ENCODE measurements around the gene SLC30A9. TPM values are rescaled to one million over a fixed set of nuclear protein-coding genes. Genes with fewer than 3 reads are reported as not detected.

Gene SLC30A9
- total and polyA plus RNA-seq, 10 of the 15 experiments (the other 5 are each of a cell fraction or from before 2014, with no cell fraction given): 12.1 to 75.9 (median 46.6) TPM

DNA sequence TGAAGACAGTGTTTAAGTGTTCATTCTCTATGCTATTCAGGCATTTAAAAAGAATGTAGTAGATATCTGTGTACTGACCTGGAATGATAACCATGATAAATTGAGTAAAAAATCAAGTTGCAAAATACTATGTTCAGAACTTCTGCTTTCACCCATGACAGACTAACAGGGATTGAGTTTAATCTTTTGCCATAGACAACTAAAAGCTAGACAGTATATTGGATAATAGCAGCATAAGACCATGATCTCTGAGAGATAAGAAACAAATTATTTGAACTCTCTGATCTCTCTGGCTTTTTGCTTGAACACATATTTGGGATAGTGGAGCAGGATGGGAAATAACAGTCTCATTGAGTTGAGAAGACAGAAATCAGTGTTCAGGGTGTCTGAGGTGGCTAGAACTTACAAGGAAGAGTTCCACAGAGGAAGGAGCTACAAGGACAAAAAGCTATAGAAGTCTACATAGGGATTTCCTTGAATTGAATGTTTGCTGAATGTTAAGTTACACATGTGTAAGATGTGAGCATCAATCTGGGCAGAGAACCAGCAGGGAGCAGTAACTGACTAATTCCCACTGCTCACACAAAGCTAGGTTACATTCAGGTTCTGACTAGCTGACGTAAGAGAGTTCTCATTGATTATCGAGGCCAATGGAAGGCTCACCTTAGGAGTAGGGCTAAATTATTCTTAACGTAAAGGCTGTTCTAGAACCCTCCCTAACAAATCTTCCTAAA lies 60.4 kb downstream of the SLC30A9 start:
- FAIRE-seq: peak; percentile 27
- no peak for ATAC-seq
- TF ChIP-seq FOXK2 (IDR thresholded peaks at IDR 0.05) (no peak), NR2F1 (conservative IDR thresholded peaks at IDR 0.05) (no peak), IRF4 (IDR thresholded peaks at IDR 0.05; ENCODE audit: low read depth, low read length) (no peak), CBX5 (IDR thresholded peaks at IDR 0.05; ENCODE audit: low read depth) (no peak)
- TF ChIP-seq, protein P1, sequence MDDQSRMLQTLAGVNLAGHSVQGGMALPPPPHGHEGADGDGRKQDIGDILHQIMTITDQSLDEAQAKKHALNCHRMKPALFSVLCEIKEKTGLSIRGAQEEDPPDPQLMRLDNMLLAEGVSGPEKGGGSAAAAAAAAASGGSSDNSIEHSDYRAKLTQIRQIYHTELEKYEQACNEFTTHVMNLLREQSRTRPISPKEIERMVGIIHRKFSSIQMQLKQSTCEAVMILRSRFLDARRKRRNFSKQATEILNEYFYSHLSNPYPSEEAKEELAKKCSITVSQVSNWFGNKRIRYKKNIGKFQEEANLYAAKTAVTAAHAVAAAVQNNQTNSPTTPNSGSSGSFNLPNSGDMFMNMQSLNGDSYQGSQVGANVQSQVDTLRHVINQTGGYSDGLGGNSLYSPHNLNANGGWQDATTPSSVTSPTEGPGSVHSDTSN (IDR thresholded peaks at IDR 0.05; ENCODE audit: insufficient replicate concordance, low read depth, low read length): no peak
- ChIA-PET POLR2A (no interaction called here), CTCF (interaction anchor here (0.7 to 1.0 kb wide), 3 partner anchors 11 to 230 kb away, joined by 3 to 4 read pairs (median 4); no protein-coding TSS in a partner anchor), RAD21 (ENCODE audit: unreplicated experiment) (no interaction called here), SMC1A (ENCODE audit: uncharacterized antibody, unreplicated experiment) (no interaction called here)
- peaks cover 0 to 2% of the 10 kb centered on the region in 2 experiments; a peak in 1 of 4 replicates for H3K36me3 ChIP-seq (ENCODE audit: control insufficient read depth in 2 of 2, insufficient read depth in 2 of 2, low read length in 1 of 2)
- 100% methylated on average over 3 of the region's 3 CpGs for WGBS (ENCODE audit: insufficient coverage, insufficient replicate concordance, low lambda C conversion rate, missing lambda C conversion rate)
- in situ Hi-C loops (cut with MboI): no loop called here
- BruUV-seq (replicated peaks): no TSS peak
- intact Hi-C loops (cut with micrococcal nuclease; ENCODE audit: unreplicated experiment): no loop called here
- no peaks in the 10 kb centered on the region for H3K79me2 ChIP-seq (ENCODE audit: control insufficient read depth, insufficient read depth, low read length)
- DNase-seq (ENCODE audit: low read depth, low spot score): no peak
- no peaks in the 10 kb centered on the region for H3K4me1 ChIP-seq (ENCODE audit: control insufficient read depth, insufficient read depth, low read length)
- no peaks in the 10 kb centered on the region; the same call in 2 of the 3 replicates for H3K9me3 ChIP-seq (replicated peaks; ENCODE audit: control insufficient read depth, insufficient read depth, low read length)
- H2AFZ ChIP-seq (ENCODE audit: control insufficient read depth, low read depth, low read length): no peak overlapping the region
- H3K4me3 ChIP-seq: no peak overlapping the region
- H3K27ac ChIP-seq (ENCODE audit: control insufficient read depth, insufficient read depth): no peak overlapping the region
- H3K27me3 ChIP-seq (replicated peaks in 1 of 2; ENCODE audit: control insufficient read depth in 2 of 2, insufficient read depth in 2 of 2, low read length in 1 of 2): no peaks in the 10 kb centered on the region
- no peak overlapping the region for H3K4me2 ChIP-seq (ENCODE audit: control insufficient read depth, insufficient read depth)
- no peak overlapping the region for H3K9ac ChIP-seq (ENCODE audit: control insufficient read depth, insufficient read depth, low read length)
- no peaks in the 10 kb centered on the region for H4K20me1 ChIP-seq (ENCODE audit: control insufficient read depth, insufficient read depth)

DNA sequence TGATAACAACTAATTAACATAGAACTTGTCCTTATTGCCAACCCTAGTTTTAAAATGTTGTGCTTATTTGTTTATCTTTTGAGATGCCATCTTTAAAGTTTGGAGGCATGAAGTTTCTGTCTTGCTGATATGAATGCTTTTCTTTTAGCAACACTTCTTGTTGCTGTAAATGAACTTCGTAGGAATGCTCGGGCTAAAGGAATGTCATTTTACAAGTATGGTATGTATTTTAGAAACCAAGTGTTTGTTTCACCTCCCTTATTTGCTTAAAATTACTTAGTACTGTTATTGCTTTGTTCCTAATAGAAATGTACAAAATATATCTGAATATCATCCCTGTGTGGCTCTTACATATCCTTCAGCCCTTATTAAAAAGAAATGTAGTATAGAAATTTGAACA lies 76.1 kb downstream of the SLC30A9 start:
- FAIRE-seq (no peak), ATAC-seq (no peak), DNase-seq (ENCODE audit: low read depth, low spot score) (no peak)
- no peaks in the 10 kb centered on the region for H3K79me2 ChIP-seq (ENCODE audit: control insufficient read depth, insufficient read depth, low read length)
- no peaks in the 10 kb centered on the region for H3K27me3 ChIP-seq (replicated peaks in 1 of 2; ENCODE audit: control insufficient read depth in 2 of 2, insufficient read depth in 2 of 2, low read length in 1 of 2)
- H3K27ac ChIP-seq (ENCODE audit: control insufficient read depth, insufficient read depth): no peak overlapping the region
- H2AFZ ChIP-seq (ENCODE audit: control insufficient read depth, low read depth, low read length): no peak overlapping the region
- H4K20me1 ChIP-seq (ENCODE audit: control insufficient read depth, insufficient read depth): no peaks in the 10 kb centered on the region
- no peaks in the 10 kb centered on the region for H3K4me1 ChIP-seq (ENCODE audit: control insufficient read depth, insufficient read depth, low read length)
- TF ChIP-seq FOS (IDR thresholded peaks at IDR 0.05; ENCODE audit: borderline replicate concordance, extremely low read depth, insufficient read length) (no peak), EZH2 (IDR thresholded peaks at IDR 0.05; ENCODE audit: borderline replicate concordance, control insufficient read depth, low read depth, low read length) (no peak), ESRRA (IDR thresholded peaks at IDR 0.05; ENCODE audit: low read length) (no peak), RB1 (IDR thresholded peaks at IDR 0.05; ENCODE audit: borderline replicate concordance) (no peak), MEF2A (IDR thresholded peaks at IDR 0.05; ENCODE audit: insufficient read depth, low read depth, low read length) (no peak)
- H3K4me3 ChIP-seq: no peak overlapping the region
- ChIA-PET RAD21 (ENCODE audit: unreplicated experiment) (no interaction called here), POLR2A (no interaction called here), SMC1A (ENCODE audit: uncharacterized antibody, unreplicated experiment) (interaction anchor here (0.6 kb wide), 1 partner anchor 69 kb away, joined by 3 read pairs; no protein-coding TSS in a partner anchor), CTCF (no interaction called here)
- WGBS (ENCODE audit: insufficient coverage, insufficient replicate concordance, low lambda C conversion rate, missing lambda C conversion rate): 100% methylated on average over 2 of the region's 2 CpGs
- no peaks in the 10 kb centered on the region for H3K9me3 ChIP-seq (replicated peaks; ENCODE audit: control insufficient read depth, insufficient read depth, low read length)
- BruUV-seq (replicated peaks): no TSS peak
- intact Hi-C loops (cut with micrococcal nuclease; ENCODE audit: unreplicated experiment) (no loop called here), in situ Hi-C loops (cut with MboI) (no loop called here)
- H3K4me2 ChIP-seq (ENCODE audit: control insufficient read depth, insufficient read depth): no peak overlapping the region
- H3K36me3 ChIP-seq (ENCODE audit: control insufficient read depth in 2 of 2, insufficient read depth in 2 of 2, low read length in 1 of 2): peaks cover 0 to 7% of the 10 kb centered on the region in 2 experiments; a peak in 2 of 4 replicates
- H3K9ac ChIP-seq (ENCODE audit: control insufficient read depth, insufficient read depth, low read length): no peak overlapping the region
